Measurements from ENCODE around the gene MYO5A.

Gene MYO5A

DNA sequence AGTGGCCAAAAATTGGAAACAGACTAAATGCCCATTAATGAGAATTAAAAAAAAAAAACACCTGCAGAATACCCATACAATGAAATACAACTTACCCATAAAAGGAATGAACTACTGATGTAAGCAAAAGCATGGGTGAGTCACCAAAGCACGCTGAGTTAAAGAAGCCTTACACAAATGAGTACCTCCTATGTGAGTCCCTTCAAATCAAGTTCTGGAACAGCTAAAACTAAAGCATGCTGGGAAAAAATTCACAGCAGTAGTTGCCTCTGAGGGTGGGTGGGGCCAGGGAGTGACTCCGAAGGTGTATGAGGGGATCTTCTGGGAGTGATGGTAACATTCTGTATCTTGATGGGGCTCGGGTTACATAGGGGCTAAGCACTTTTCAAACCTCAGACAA lies 244.5 kb downstream of the MYO5A start:
- DNase-seq = peak; percentile 72

DNA sequence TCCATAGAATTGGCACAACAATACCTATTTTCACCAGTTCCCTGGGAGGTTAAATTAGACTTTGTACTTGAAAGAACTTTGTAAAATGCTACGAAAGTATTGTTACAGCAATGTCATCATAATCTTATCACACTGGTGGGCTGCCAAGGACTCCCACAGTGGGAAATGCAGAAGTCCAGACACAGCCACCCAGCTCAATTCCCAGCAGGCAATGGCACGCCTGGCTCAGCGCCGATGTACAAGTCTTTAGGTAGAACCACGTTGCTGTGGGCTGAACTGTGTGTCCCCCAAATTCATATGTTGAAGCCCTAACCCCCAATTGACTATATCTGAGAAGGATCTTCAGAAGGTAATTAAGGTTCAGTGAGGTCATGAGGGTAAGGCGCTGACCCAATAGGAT lies 245.4 kb downstream of the MYO5A start:
- no peak for DNase-seq

DNA sequence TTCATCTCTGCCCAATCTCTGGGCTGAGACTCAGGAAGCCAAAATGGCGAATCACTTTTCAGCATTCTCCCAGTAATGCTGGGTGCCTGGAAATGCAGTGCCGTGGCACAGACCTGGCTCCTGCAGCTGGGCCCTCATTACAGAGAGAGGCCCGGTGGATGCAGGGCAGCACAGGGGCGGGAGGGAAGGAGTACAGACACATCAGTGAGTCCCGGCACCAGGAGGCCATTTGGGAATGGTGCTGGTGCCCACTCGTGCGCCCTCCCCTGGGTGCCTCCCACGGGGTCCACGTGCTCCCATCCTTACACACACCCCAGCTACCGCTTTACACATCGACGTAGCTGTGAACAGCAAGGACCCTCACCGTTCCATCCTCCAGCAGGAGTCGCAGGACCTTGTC lies 246.3 kb downstream of the MYO5A start:
- DNase-seq = no peak

DNA sequence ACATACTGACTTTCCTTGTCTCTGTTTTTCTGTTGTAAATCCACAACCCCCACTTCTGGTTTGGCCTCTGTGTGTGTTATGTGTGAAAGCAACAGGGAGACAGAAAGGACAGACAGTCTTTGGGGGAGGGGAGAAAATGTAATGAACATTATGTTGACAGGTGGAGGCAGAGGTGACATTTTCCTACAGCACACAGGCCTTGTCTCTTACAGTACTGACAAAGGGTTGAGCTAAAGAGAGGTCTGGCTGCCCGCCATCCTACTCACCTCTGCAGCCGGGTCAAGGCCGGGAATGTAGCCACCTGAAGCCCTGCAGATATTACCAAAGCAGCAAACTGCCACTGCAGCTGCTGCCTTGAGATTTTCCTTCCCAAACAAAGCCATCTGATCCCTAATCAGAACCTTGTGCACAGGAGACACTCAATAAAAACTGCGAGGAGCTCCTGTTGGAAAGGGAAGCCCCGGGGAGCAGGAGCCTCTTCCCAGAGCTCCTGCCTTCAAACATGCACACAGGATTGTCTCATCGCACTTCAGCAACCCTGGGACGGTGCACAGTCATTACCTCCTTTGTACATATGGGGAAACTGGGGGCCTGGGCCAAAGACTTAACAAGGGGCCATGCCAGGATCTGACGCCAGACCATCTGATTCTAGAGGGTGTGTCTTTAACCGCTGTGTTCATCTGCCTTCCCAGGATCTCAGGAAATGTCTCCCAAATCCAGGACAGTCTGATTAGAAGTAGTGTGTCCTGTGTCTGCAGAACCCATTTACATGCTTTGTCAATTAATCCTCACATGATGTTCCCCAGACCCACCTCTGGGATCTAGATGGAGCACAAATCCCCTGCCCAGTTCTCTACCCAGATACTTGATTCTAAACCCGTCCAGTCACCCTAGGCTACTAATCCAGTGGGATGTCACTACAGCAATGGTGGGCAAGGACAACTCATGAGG lies 247.3 kb downstream of the MYO5A start:
- DNase-seq = no peak

DNA sequence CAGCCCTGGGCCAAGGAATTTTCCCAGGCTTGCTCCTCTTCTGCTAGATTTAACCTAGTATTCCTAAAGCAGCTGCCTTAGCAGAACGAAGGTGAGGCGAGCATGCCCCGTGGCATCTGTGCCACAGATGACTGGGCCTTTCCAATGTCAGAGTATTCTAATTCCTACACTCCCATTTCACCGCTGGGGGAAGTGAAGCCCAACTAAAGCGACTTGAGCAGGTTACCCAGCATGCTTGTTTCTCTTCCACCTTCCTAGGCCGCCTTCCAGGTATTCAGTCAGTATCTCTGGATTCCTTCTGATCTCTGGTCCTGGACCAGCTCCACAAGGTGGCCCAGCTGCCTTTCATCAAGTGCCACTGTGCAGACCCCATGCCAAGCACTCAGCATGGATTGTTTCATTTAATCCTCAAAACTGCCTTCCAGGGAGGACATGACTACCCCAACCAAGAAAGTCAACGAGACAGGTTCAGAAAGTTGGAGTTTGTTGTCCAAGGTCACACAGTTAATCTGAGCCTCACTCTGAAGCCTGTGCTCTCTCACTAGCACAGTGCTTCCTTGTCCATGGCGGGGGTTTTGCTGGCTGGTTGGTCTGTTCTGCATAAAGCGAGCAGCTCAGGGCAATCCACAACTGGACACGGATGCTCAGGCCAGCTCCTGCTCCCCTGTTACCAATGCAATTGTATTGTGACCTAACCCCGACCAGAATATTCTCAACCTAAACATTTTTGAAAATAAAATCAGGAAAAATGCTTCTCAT lies 248.2 kb downstream of the MYO5A start:
- no peak for DNase-seq

DNA sequence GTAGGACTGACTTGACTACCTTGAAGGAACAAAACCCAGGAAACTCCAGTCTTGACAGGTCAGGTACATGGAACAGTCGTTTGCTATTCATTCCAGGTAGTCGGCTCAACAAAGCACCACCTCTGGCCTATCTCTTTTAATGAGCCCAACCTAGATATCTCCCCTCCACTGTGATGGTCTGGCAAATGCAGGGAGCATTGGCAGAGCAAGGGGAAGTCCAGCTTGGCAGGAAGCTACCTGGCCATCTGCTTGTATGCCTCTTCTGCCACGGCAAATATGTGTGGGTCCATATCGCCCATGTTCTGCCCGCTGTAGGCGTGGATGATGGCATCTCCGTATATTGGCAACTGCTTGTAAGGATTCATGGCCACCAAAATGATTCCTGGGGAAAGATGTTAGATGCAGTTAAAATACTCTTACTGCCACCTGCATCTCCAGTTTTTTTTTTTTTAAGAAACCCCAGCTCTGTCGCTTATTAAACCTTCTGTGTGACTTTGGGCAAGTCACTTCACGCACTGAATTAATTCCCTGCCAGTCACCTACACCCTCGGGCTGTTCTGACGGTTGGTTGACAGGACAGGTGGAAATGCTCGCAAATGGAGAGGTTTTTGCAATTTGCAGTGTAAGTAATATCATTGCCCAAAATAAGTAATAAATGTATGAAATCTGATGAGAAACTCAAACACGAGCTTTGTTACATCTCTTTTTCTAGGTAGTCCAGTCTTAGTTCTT lies 249.9 kb downstream of the MYO5A start:
- DNase-seq = no peak

DNA sequence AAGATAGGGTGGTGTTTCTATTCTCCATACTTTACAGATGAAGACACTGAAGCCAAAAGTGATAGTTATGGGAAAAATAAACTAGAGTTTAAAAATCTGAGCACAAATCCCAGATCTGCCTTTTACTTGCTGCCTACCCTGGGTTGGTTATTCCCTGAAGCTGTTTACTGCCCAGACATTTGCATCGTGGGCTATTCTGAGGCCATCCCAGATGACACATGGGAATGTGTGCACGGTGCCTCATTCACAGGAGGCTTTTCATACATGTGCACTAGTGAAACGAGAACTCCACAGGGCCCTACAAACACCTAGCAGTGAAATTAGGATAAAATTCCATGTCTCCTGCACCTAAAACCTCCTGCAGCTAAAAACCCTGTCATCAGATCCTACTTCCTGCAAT lies 250.5 kb downstream of the MYO5A start:
- no peak for DNase-seq

DNA sequence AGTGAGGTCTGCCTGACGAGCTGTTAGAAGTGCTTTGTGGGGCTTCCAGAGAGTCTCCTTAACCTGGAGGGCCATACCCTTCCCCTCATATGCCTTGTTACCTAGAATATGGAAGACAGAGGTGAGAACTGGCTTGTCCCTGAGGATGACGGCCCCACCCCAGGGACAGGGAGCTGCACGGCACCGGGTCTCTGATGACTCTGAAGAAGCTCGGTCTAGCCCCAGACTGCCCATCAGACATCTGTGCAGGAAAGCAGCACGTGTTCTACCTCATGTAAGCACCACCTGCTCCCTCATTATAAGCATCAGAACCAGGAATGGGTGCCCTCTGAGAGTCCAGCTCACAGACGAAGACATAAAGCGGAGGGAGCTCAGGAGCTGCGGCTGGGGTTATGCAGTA lies 251.1 kb downstream of the MYO5A start:
- no peak for DNase-seq

DNA sequence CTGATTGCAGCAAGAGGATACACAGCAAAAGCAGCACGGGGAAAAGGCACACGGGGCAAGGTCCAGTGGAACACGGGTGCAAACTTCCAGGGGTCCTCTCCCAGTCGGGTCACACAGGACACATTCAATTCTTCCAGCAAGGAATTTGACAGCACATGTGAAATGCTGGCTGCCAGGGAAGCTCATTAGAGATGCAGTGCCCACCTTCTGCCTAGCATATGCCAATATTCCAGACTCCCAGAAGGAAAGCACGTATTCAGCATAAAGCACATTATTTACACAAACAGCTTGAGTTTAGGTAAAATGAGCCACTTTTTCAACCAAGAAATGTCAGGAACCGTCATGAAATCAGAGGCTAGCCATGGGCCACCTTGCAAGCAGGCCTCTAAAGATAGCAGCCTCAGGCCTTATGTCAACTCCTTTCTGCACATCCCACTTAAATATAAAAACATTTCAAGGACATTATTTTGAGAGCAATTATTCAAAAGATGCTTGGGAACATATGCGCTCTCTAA lies 252.4 kb downstream of the MYO5A start:
- no peak for DNase-seq

DNA sequence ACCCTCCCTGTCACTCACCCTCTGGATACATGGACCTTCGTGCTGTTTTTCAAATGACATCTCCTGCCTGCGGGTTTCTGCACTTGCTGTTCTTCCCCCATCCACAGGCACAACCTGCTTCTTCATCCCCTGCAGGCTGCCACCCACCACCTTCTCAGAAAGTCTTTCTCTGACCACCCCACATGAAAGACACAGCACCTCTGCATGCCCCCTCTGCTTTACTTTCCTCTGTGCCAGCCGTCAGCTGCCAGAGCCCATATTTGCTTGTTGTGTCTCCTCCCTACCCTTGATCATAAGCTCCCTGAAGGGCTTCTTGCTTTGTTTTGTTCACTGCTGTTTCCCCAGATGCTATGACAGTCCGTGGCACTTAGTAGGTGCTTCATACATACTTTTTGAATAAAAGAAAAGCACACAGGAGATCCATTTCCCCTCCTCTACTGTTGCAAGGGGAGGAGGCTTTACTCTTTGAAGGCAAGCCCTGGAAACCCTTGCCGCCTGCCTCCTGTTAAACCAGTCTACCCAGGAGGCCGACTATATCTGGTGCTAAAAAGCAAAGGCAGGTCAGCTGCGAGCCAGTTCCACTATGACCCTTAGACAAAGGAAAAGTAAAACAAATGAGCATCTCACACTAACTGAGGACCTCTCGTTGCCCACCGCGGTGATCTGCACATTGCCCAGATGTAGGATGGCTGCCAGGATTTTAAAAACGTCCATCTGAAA lies 265.0 kb downstream of the MYO5A start:
- DNase-seq = no peak

DNA sequence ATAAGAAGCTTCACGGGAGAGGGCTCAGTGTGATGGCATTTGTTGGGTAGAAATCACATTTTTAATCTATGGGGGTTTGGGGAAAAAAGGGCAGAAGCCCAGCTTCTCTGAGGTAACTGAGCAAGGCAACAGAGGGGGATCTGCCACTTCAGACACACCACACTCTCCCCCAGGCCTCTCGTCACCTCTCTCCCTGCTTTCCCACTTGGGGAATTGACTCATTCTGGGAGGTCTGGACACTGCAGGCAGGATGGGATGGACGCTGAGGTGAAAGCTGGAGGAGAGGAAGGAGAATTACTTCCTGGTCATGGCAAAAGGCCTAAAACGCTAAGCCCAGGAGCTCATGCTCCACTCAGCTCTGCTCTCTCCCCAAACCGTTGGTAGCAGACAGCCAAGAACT lies 266.3 kb downstream of the MYO5A start:
- DNase-seq = no peak

DNA sequence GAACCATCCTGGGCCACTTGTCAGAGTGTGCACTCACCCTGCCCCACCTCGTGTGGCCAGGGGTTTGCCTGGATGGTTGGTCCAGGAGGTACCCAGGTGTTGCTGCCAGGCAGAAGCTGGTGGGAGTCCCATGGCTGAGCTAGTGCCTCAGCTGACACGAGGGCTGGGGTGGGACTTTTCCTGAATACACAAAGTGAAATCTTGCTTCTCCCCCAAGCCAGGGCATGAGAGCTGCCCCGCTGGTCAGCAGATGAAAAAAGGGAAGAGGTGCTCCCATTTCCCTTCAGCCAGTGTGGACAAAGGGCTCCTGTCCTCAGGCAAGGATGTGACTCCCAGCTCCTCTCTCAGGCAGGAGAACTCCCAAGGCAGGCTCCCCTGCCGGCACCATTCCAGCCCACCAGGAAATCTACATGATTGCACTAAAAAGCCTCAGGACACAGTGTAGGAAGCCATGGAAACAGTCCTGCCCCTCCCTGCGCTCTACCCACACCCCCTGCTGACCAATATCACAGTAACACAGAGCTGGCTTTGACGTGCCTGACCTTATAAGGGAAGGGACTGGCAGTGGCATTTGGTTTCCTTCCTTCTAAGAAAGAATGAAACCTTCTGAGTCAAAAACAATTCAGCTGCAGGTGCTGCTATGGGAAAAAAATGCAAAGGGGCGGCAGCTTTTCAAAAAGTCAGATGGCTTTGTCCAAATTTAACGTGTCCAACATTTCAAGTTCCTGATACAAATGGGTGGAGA lies 267.0 kb downstream of the MYO5A start:
- DNase-seq = peak; percentile 81

DNA sequence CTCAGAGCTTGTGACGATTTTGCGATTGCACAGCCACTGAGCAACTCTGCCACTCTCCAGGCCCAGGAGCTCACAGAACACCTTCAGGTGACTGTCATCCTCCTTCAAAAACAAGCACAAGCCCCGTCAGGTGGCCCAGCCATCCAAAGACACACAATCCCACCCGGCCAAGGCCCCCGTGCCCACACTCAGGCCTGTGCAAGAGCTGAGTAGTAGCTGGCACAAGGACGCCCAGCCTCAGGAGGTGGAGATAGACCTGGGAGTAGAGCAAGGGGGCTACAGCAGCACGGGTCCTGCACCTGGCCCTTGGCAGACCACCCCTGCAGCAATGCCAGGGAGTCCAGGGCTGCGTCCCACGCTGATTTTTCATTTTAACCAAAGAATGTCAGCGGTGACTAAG lies 267.7 kb downstream of the MYO5A start:
- no peak for DNase-seq

DNA sequence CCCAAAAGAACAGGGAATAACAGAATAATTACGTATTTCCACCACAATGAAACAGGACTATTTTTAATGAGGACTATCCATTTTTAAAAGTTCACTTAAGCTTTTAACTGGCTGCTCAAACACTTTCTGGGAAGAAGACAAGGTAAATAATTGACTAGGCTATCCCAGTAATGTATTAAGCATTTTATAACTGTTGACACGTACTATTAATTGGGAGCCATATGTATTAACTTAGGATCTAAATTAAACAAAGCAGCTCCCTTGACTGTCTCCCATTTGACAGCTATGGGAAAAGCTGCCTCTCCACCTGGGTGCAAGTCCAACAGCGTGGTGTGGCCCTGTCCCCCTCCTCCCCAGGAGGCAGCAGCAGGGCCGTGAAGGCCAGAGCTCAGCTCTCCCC lies 269.2 kb downstream of the MYO5A start:
- DNase-seq = no peak

DNA sequence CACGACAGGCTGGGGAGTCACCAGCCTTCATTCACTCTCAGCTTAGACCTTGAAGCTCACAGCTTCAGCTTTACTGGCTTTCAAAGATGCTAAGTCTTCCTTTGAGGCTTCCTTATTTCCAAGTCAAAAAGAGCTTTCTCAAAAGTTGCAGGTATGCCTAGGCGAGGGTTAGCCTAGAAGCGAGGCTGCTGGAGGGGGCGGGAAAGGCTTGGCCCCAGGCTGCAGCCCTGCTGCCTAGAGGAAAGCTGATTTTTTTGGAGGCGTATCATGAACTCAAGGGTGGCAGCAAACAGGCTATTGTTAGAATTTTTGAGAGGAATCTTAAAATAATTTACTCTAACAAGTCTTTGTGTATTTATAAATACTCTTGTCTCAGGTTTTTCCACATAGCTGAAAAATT lies 270.2 kb downstream of the MYO5A start:
- no peak for DNase-seq

DNA sequence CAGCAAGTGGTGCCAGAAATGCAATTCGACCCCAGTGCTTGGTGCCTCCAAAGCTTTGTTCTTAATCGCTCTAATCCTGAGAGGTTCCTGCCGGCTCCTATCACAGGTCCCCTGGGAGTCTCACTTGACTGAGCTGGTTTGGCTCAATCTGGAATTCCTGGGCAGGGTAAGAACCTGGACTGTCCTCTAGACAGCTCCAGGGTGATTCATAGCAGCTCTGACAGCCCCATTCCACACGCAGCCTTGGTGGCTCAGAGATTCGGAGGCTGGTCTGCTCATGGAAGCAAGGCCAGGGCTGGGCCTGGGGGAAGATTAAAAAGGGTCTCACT lies 271.0 kb downstream of the MYO5A start:
- no peak for DNase-seq

Measured in HCEC 1CT (cell line).